Stimulated activated CD4-positive, alpha-beta T cell treated with anti-CD3 and anti-CD28 coated beads, Interleukin-15, amount 100 ng/mL, for 1 hour (primary cell): ENCODE results near the gene FLOT1.
A peak's percentile ranks its signal among the peaks of the same experiment; 100 is the strongest.

ENCODE experiments used
- DNase-seq, 2 donors: peaks; one replicate each; pipeline ENCODE4 v3.0.0-alpha.2; 2020; ENCODE audit warnings: low read depth in 1 of 2, low spot score in 1 of 2

Gene FLOT1

GRCh38 chr6:30705620-30706019 is 36.9 kb downstream of the FLOT1 start:
- DNase-seq = no peak

GRCh38 chr6:30703821-30704220 is 38.7 kb downstream of the FLOT1 start:
- no peak for DNase-seq

- DNase-seq = no peak
Observed at GRCh38 chr6:30703011-30703410, 39.5 kb downstream of the FLOT1 start.

GRCh38 chr6:30700340-30700739 is 42.1 kb downstream of the FLOT1 start:
- DNase-seq = no peak

- DNase-seq = no peak
Observed at GRCh38 chr6:30696432-30696831, 46.1 kb downstream of the FLOT1 start.

GRCh38 chr6:30691208-30691847 is 51.2 kb downstream of the FLOT1 start:
- no peak for DNase-seq

GRCh38 chr6:30690403-30691207 is 51.9 kb downstream of the FLOT1 start, which contains the start of gene NRM:
Gene NRM, minus strand, starts transcription at chr6:30690984. Its CDS starts 10 bp downstream, at chr6:30690974.
- DNase-seq = peak; percentile 52 to 71

DNA sequence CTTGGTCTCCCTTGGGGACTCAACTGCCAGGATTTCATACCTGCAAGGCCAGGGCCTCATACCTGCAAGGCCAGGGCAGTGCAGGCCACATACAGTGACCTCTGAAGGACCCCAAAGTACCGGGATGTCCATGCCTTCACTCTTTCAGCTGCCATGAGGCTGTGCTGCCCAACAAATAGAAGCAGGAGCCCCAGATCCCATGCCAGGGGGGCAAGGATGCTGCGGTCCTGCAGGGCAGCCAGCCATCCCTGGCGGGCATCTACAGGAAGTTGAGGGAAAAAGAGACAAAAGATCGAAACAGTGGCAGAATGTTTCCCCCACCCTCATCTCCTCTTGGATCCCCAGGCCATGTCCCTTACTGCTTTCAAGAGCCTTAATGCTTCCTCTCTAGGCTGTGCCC is 52.5 kb downstream of the FLOT1 start:
- DNase-seq = no peak

GRCh38 chr6:30689022-30689865 is 53.2 kb downstream of the FLOT1 start:
- DNase-seq = no peak

GRCh38 chr6:30688569-30688968 is 53.9 kb downstream of the FLOT1 start:
- no peak for DNase-seq

DNA sequence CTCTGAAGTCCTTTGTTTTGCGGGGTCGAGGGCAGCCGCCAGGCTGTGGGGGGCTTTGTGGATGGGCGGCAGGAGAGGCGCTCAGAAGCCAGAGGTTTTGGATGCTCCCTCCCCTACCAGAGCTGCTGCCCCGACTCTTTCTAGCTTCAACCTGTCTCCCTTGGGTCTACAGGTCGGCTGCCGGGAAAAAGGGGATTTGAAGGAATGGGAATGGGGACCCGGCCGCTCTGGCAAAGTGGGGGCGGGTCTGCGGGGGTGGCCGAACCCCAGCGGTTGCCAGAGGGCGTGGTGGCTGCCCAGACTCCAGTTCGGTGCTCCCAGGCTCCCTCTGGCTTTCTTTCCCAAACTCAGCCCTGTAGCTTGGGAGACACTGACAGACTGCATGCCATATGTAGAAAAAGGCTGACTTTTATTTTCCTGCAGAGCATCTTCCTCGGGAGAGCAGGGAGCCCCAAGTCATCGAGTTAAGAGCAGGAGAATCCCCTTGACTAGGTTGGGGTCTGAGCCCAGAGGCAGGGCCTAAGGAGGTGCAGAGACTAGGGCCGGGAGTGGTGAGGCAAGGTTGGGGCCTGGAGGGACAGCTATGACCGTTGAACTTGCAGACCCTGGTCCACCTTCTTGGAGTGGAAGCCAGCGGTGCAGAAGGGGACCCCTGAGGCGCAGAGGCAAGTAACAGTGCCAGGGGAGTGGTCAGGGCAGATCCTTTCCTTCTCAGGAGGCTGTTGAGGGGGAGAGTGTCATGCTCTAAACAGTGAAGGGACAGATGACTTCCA is 54.6 kb downstream of the FLOT1 start:
- DNase-seq = no peak

GRCh38 chr6:30686908-30687658 is 55.4 kb downstream of the FLOT1 start:
- DNase-seq = peak; percentile 61 to 70

DNA sequence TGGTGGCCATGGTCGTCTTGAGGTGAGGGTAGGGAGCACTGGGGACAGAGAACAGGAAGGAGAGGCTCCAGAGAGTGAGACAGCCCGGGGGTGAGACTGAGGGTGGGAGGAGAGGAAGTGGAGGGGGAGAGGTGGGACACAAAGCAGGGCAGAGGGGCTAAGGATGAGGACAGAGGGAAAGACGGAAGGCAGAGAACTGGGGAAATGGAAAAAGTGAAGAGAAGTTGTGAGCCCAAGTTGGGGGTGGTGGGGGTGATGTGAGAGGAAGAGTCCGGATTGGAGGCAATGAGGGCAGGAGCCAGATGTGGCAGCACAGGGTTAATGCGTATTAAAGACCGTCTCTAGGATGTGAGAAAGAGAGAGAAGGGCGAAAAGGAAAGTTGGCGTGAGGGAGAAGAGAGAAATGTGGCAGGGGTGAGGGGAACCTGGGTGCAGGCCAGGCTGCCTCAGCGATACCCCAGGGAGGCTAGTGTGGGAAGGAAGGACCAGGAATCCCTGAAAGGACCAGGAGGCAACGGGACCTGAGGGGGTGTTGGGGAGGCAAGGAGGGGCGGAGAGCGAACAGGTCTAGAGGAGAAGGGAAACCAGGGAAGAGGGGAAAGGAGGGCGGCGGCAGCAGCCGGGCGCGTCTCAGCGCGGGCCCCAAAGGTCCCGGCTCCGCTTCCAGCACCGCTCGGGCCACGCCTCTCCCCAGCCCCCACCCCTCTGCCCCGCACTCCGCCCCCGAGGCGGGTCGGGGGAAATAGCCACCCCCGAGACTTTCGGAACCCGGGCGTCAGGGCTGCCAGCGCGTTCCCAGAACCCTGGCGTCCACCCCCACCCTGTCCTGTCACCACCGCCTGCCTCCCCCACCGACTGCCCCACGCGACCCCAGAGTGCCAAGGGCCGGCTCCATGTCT is 56.2 kb downstream of the FLOT1 start, which contains the start of gene PPP1R18:
Gene PPP1R18, minus strand, starts transcription at position 637 of the 899 bp plus-strand sequence. Its CDS starts 627 bp downstream, at position 10.
- peak; percentile 79 to 84 for DNase-seq

- DNase-seq = no peak
Observed at GRCh38 chr6:30685157-30686008, 57.1 kb downstream of the FLOT1 start.

DNA sequence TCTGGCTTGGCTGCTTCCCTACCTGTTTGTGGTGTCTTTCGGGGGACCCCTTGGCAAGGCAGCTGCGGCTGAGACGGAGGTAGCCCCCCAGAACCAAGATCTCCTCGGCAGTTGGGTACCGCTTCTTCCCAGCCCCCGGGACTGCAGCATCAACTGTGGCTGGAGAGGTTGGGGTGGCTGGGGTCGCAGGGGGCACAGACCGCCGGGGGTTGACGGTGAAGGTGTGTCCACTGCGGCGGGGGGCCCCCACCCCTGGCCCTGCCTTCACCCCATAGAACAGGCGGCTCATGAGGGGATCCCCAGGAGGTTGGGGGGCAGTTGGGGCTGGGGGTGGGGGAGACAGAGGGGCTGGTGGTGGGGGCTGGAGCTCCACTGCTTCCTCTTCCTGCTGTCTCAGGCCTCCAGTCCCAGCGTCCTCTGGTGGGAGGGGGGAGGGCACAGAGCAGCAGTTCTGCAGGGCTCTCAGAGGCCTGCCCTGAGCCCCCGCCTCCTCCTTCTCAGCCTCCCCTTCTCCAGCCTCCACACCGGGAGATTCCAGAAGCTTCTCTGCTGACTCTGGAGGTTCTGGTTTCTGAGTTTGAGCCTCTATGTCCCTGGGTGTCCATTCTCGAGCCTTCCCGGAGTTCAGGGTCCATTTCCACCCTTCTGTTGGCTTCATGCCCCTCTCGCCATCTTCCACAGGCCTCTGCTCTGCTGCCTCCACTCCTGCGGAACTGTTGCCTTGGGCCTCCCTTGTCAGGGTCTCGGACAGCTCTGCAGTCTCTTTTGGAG is 57.9 kb downstream of the FLOT1 start:
- DNase-seq = peak in 1 of 2 donors; percentile 40

- DNase-seq = no peak
Observed at GRCh38 chr6:30683980-30684338, 58.5 kb downstream of the FLOT1 start.
